HEK293 (cell line): Measurements from ENCODE around the gene RTN4.

Experiments
- KLF1 ChIP-seq: fragments of 450-650 bp; formaldehyde crosslinking; IDR thresholded peaks from 2 replicates; pipeline ENCODE4 v1.5.1; 2016; ENCODE audit warnings: missing biosample characterization, missing genetic modification characterization
- TF ChIP-seq, protein P1 (sequence below): fragments of 450-650 bp; formaldehyde crosslinking; IDR thresholded peaks from 2 replicates; pipeline ENCODE4 v1.5.1; 2016; ENCODE audit warnings: missing biosample characterization, missing genetic modification characterization, low read depth
- TF ChIP-seq, protein P2 (sequence below): fragments of 450-650 bp; formaldehyde crosslinking; IDR thresholded peaks from 2 replicates; pipeline ENCODE4 v1.5.1; 2016; ENCODE audit warnings: missing biosample characterization, missing genetic modification characterization
- TF ChIP-seq, protein P3 (sequence below): fragments of 450-650 bp; formaldehyde crosslinking; IDR thresholded peaks from 2 replicates; pipeline ENCODE4 v1.5.1; 2016; ENCODE audit warnings: missing biosample characterization, missing genetic modification characterization, borderline replicate concordance

DNA sequence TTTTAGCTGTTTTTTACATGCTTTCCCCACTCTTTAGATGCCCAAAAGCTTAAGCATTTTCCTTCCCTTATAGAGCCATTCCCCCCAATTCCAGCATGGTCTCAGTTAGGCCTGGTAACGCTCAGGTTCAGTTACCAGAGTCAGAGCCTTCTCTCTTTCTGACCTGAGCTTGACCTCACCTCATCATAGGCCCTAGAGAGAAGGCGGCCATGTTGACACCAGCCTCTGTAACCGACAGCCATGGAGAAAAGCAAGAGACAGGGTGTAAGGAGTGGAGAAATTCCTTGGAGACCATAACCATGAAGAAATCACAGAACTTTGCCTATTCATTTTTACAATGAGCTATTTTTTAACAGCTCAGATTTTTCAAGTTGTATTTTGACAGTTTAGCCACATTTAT is 99.4 kb downstream of the RTN4 start:
- TF ChIP-seq KLF1 (tag by site-specific recombination): no peak
- TF ChIP-seq, protein P1, sequence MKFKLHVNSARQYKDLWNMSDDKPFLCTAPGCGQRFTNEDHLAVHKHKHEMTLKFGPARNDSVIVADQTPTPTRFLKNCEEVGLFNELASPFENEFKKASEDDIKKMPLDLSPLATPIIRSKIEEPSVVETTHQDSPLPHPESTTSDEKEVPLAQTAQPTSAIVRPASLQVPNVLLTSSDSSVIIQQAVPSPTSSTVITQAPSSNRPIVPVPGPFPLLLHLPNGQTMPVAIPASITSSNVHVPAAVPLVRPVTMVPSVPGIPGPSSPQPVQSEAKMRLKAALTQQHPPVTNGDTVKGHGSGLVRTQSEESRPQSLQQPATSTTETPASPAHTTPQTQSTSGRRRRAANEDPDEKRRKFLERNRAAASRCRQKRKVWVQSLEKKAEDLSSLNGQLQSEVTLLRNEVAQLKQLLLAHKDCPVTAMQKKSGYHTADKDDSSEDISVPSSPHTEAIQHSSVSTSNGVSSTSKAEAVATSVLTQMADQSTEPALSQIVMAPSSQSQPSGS: no peak
- TF ChIP-seq, protein P2, sequence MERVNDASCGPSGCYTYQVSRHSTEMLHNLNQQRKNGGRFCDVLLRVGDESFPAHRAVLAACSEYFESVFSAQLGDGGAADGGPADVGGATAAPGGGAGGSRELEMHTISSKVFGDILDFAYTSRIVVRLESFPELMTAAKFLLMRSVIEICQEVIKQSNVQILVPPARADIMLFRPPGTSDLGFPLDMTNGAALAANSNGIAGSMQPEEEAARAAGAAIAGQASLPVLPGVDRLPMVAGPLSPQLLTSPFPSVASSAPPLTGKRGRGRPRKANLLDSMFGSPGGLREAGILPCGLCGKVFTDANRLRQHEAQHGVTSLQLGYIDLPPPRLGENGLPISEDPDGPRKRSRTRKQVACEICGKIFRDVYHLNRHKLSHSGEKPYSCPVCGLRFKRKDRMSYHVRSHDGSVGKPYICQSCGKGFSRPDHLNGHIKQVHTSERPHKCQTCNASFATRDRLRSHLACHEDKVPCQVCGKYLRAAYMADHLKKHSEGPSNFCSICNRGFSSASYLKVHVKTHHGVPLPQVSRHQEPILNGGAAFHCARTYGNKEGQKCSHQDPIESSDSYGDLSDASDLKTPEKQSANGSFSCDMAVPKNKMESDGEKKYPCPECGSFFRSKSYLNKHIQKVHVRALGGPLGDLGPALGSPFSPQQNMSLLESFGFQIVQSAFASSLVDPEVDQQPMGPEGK (tag by site-specific recombination): no peak
- TF ChIP-seq, protein P3, sequence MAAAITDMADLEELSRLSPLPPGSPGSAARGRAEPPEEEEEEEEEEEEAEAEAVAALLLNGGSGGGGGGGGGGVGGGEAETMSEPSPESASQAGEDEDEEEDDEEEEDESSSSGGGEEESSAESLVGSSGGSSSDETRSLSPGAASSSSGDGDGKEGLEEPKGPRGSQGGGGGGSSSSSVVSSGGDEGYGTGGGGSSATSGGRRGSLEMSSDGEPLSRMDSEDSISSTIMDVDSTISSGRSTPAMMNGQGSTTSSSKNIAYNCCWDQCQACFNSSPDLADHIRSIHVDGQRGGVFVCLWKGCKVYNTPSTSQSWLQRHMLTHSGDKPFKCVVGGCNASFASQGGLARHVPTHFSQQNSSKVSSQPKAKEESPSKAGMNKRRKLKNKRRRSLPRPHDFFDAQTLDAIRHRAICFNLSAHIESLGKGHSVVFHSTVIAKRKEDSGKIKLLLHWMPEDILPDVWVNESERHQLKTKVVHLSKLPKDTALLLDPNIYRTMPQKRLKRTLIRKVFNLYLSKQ (tag by site-specific recombination): no peak
